GM19328 (cell line): ENCODE data around the gene RNASE11.
"Not testable (repeated sequence)": the region's sequence is repeated elsewhere in the genome, so short reads cannot be mapped to it uniquely, and the experiment has no call there.

ENCODE experiments used
- ATAC-seq: cut with Tn5 transposase; IDR thresholded peaks from one replicate; pipeline ENCODE4 v1.9.1; 2021; ENCODE audit warnings: mild to moderate bottlenecking, moderate library complexity; ENCODE audit not compliant: unreplicated experiment

The RNASE11 gene

GRCh38 chr14:20583142-20583541, 4.7 kb downstream of the RNASE11 start:
- ATAC-seq, result no peak

GRCh38 chr14:20580242-20580641, 7.6 kb downstream of the RNASE11 start:
- no peak for ATAC-seq

- ATAC-seq, result no peak
Measured at GRCh38 chr14:20578784-20579502, 8.9 kb downstream of the RNASE11 start.

GRCh38 chr14:20578325-20578724, 9.5 kb downstream of the RNASE11 start:
- no peak for ATAC-seq

GRCh38 chr14:20572382-20572990, 15.3 kb downstream of the RNASE11 start:
- not testable (repeated sequence) for ATAC-seq

GRCh38 chr14:20570720-20571119, 17.1 kb downstream of the RNASE11 start:
- ATAC-seq, result not testable (repeated sequence)

GRCh38 chr14:20569865-20570264, 17.9 kb downstream of the RNASE11 start:
- not testable (repeated sequence) for ATAC-seq

- no peak for ATAC-seq
Measured at GRCh38 chr14:20569066-20569465, 18.7 kb downstream of the RNASE11 start.

- ATAC-seq, result no peak
Measured at GRCh38 chr14:20568393-20568792, 19.4 kb downstream of the RNASE11 start.

- ATAC-seq, result not testable (repeated sequence)
Measured at GRCh38 chr14:20567199-20567598, 20.6 kb downstream of the RNASE11 start.

- ATAC-seq, result no peak
Measured at GRCh38 chr14:20564501-20564997, 23.3 kb downstream of the RNASE11 start.

GRCh38 chr14:20563971-20564370, 23.8 kb downstream of the RNASE11 start:
- ATAC-seq, result no peak

- no peak for ATAC-seq
Measured at GRCh38 chr14:20560961-20561360, 26.8 kb downstream of the RNASE11 start, which contains the start of gene RNASE9. Gene RNASE9 (minus strand): TSS chr14:20561047.

GRCh38 chr14:20559461-20559904, 28.3 kb downstream of the RNASE11 start:
- ATAC-seq, result no peak

- ATAC-seq, result no peak
Measured at GRCh38 chr14:20557212-20557542, 30.6 kb downstream of the RNASE11 start.

- ATAC-seq, result no peak
Measured at GRCh38 chr14:20556500-20557211, 31.1 kb downstream of the RNASE11 start.

- no peak for ATAC-seq
Measured at GRCh38 chr14:20555845-20556244, 32.0 kb downstream of the RNASE11 start.

GRCh38 chr14:20553024-20553423, 34.8 kb downstream of the RNASE11 start:
- no peak for ATAC-seq

GRCh38 chr14:20551606-20552005, 36.2 kb downstream of the RNASE11 start:
- ATAC-seq, result no peak

- ATAC-seq, result no peak
Measured at GRCh38 chr14:20550926-20551325, 36.9 kb downstream of the RNASE11 start.

GRCh38 chr14:20548414-20549158, 39.2 kb downstream of the RNASE11 start:
- no peak for ATAC-seq
